Suppressor macrophage (primary cell): ENCODE measurements around the gene FOXP4.

ENCODE experiments used
- DNase-seq, 4 experiments: peaks; one replicate each; pipeline ENCODE4 v3.0.0-alpha.2; 2020 to 2022

Gene FOXP4

GRCh38 chr6:41547799-41548097 is 1.6 kb downstream of the FOXP4 start:
- DNase-seq = peak in 1 of 4 experiments; percentile 22

GRCh38 chr6:41548098-41548840 is 2.1 kb downstream of the FOXP4 start:
- DNase-seq = peak; percentile 66 to 86 (median 74)

GRCh38 chr6:41548841-41549642 is 2.9 kb downstream of the FOXP4 start:
- no peak for DNase-seq

- no peak for DNase-seq
Measured at GRCh38 chr6:41549673-41550072, 3.5 kb downstream of the FOXP4 start.

GRCh38 chr6:41551086-41551700 is 5.0 kb downstream of the FOXP4 start:
- no peak for DNase-seq

- DNase-seq = no peak
Measured at GRCh38 chr6:41551857-41552256, 5.7 kb downstream of the FOXP4 start.

GRCh38 chr6:41552723-41553122 is 6.5 kb downstream of the FOXP4 start:
- no peak for DNase-seq

- no peak for DNase-seq
Measured at GRCh38 chr6:41553405-41553999, 7.3 kb downstream of the FOXP4 start.

GRCh38 chr6:41555326-41556300 is 9.4 kb downstream of the FOXP4 start:
- no peak for DNase-seq

GRCh38 chr6:41557335-41557734 is 11.2 kb downstream of the FOXP4 start:
- DNase-seq = no peak

GRCh38 chr6:41558033-41558807 is 12.0 kb downstream of the FOXP4 start:
- no peak for DNase-seq

- no peak for DNase-seq
Measured at GRCh38 chr6:41559655-41560427, 13.7 kb downstream of the FOXP4 start.

GRCh38 chr6:41560431-41561192 is 14.4 kb downstream of the FOXP4 start:
- DNase-seq = peak in 3 of 4 experiments; percentile 38 to 66 (median 60)

- DNase-seq = no peak
Measured at GRCh38 chr6:41561416-41561815, 15.2 kb downstream of the FOXP4 start.

- no peak for DNase-seq
Measured at GRCh38 chr6:41561931-41562911, 16.0 kb downstream of the FOXP4 start.

GRCh38 chr6:41563060-41563776 is 17.0 kb downstream of the FOXP4 start:
- DNase-seq = no peak

GRCh38 chr6:41564448-41565142 is 18.4 kb downstream of the FOXP4 start:
- no peak for DNase-seq
